ENCODE measurements around the gene ALPP. TPM values are rescaled to one million over a fixed set of nuclear protein-coding genes. Genes with fewer than 3 reads are reported as not detected.

ALPP gene
- total RNA-seq, 1 experiment from 2014 or later = 8.6 TPM

DNA sequence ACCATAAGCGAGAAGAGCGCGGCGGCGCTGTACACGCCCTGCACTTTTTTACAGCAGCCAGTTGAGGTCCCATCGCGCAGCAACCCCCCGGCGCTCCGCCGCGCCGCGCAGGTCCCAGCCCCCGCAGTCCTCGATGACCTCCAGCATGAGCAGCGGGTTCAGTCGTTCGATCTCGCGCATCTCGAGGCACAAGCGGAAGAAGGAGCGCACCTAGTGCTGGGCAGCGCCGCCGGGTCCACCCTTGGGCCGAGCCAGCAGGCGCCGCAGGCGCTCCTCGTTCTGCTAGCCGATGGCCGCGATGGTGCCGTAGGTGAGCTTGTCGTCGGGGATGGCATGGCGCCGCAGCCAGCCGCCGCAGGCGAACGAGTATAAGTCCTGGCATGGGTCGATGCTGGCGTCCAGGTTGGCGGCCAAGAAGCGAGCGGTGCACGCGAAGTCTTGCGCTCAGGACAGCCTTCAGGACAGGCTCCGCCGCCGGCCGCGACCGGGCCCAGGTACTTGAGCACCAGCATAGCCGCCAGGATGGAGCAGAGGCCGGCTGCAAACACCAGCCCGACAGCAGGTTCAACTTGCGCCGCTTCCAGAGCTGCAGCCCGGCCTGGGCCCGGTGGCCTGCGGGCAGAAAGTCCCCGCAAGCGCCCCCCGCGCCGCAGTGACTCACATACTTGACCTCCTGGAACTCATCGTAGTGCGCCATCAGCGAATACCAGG lies 8.3 kb downstream of the ALPP start:
- Histone ChIP-seq H3K4me3 (ENCODE audit: low read length) (no peak overlapping the region), H3K27me3 (ENCODE audit: low read length) (no peaks in the 10 kb centered on the region), H4K20me1 (ENCODE audit: low read length) (no peaks in the 10 kb centered on the region), H3K79me2 (ENCODE audit: low read length) (no peaks in the 10 kb centered on the region), H3K9me3 (ENCODE audit: low read length) (no peaks in the 10 kb centered on the region), H3F3A (ENCODE audit: low read length, unreplicated experiment) (no peaks in the 10 kb centered on the region), H3K4me1 (ENCODE audit: insufficient read depth, low read length) (peaks cover 14% of the 10 kb centered on the region; the same call in 1 of the 2 replicates), H3K36me3 (ENCODE audit: low read depth, low read length) (no peaks in the 10 kb centered on the region), H3K27ac (ENCODE audit: low read length) (no peak overlapping the region), H3K9me2 (replicated peaks; ENCODE audit: low read length) (no peaks in the 10 kb centered on the region), H3K4me2 (ENCODE audit: low read length) (no peak overlapping the region), H2AFZ (ENCODE audit: low read length) (no peak overlapping the region), H3K9ac (ENCODE audit: low read length) (no peak overlapping the region)
- no TSS peak for BruUV-seq (replicated peaks)
- TF ChIP-seq EZH2 (IDR thresholded peaks at IDR 0.05; ENCODE audit: low read length, unreplicated experiment) (no peak), EZH2phosphoT487 (IDR thresholded peaks at IDR 0.05; ENCODE audit: borderline replicate concordance, low read length) (no peak)
- TF ChIP-seq, protein P1, sequence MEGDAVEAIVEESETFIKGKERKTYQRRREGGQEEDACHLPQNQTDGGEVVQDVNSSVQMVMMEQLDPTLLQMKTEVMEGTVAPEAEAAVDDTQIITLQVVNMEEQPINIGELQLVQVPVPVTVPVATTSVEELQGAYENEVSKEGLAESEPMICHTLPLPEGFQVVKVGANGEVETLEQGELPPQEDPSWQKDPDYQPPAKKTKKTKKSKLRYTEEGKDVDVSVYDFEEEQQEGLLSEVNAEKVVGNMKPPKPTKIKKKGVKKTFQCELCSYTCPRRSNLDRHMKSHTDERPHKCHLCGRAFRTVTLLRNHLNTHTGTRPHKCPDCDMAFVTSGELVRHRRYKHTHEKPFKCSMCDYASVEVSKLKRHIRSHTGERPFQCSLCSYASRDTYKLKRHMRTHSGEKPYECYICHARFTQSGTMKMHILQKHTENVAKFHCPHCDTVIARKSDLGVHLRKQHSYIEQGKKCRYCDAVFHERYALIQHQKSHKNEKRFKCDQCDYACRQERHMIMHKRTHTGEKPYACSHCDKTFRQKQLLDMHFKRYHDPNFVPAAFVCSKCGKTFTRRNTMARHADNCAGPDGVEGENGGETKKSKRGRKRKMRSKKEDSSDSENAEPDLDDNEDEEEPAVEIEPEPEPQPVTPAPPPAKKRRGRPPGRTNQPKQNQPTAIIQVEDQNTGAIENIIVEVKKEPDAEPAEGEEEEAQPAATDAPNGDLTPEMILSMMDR (conservative IDR thresholded peaks at IDR 0.05; ENCODE audit: low read depth, low read length) = no peak
- no peak for ATAC-seq
- no peak for DNase-seq
- intact Hi-C loops (cut with micrococcal nuclease) = no loop called here
- ChIA-PET POLR2A (ENCODE audit: unreplicated experiment) (no interaction called here), CTCF (no interaction called here)

DNA sequence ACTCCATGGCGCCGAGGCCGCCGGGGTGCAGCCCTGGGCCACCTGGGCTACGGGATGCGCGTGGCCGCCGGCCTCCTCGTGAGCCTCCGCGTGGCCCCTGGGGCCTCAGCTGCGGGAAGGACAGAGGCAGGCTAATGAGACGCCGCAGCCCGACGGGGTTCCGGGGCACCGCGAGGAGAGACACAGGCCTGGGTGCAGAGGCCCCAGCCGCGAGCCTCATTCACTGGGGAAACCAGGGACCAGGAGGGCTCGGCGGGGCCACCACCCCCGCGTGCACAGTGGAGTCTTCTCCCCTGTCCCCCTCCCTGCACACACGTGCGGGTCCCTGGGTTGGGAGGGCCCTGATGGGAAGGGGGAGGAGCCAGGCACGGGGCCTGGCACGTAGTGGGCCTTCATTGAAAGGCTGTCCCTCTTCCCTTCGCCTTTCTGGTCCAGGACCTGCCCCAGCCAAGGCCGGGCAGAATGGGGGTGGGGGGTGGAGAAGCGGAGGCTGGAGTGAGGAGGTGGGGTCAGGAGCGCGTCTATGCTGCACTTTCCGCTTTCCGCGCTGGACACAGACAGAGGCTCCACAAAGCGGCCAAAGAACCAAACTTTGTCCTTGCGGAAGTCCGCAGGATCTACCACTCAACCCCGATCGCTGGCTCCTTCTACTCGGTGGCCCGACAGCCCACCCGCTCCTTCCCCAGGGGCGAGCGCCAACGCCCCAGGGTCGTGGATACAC lies 9.1 kb downstream of the ALPP start:
- intact Hi-C loops (cut with micrococcal nuclease) = no loop called here
- no TSS peak for BruUV-seq (replicated peaks)
- H3K27me3 ChIP-seq (ENCODE audit: low read length) = no peaks in the 10 kb centered on the region

More for the DNA sequence above, 9.1 kb downstream of the ALPP start:
- Histone ChIP-seq H2AFZ (ENCODE audit: low read length) (no peak overlapping the region), H3K4me3 (ENCODE audit: low read length) (no peak overlapping the region), H3K9me3 (ENCODE audit: low read length) (no peaks in the 10 kb centered on the region), H3F3A (ENCODE audit: low read length, unreplicated experiment) (no peaks in the 10 kb centered on the region), H3K4me1 (ENCODE audit: insufficient read depth, low read length) (peaks cover 14% of the 10 kb centered on the region; the same call in 1 of the 2 replicates), H3K36me3 (ENCODE audit: low read depth, low read length) (no peaks in the 10 kb centered on the region), H3K27ac (ENCODE audit: low read length) (no peak overlapping the region), H3K9ac (ENCODE audit: low read length) (no peak overlapping the region), H3K4me2 (ENCODE audit: low read length) (no peak overlapping the region), H3K79me2 (ENCODE audit: low read length) (no peaks in the 10 kb centered on the region), H4K20me1 (ENCODE audit: low read length) (no peaks in the 10 kb centered on the region), H3K9me2 (replicated peaks; ENCODE audit: low read length) (no peaks in the 10 kb centered on the region)
- CTCF ChIA-PET = no interaction called here
- DNase-seq (no peak), ATAC-seq (no peak)
- TF ChIP-seq EZH2phosphoT487 (IDR thresholded peaks at IDR 0.05; ENCODE audit: borderline replicate concordance, low read length) (no peak), EZH2 (IDR thresholded peaks at IDR 0.05; ENCODE audit: low read length, unreplicated experiment) (no peak)
- TF ChIP-seq, protein P1 (conservative IDR thresholded peaks at IDR 0.05; ENCODE audit: low read depth, low read length) = no peak
- POLR2A ChIA-PET (ENCODE audit: unreplicated experiment) = no interaction called here

Data from PC-3 (cell line).